ENCODE results near the gene AIP. TPM values are rescaled to one million over a fixed set of nuclear protein-coding genes. Genes with fewer than 3 reads are reported as not detected.
A peak's percentile ranks its signal among the peaks of the same experiment; 100 is the strongest.
"Not testable (repeated sequence)": the region's sequence is repeated elsewhere in the genome, so short reads cannot be mapped to it uniquely, and the experiment has no call there.

AIP gene
- total RNA-seq, 1 experiment from 2014 or later: 39.8 TPM

DNA sequence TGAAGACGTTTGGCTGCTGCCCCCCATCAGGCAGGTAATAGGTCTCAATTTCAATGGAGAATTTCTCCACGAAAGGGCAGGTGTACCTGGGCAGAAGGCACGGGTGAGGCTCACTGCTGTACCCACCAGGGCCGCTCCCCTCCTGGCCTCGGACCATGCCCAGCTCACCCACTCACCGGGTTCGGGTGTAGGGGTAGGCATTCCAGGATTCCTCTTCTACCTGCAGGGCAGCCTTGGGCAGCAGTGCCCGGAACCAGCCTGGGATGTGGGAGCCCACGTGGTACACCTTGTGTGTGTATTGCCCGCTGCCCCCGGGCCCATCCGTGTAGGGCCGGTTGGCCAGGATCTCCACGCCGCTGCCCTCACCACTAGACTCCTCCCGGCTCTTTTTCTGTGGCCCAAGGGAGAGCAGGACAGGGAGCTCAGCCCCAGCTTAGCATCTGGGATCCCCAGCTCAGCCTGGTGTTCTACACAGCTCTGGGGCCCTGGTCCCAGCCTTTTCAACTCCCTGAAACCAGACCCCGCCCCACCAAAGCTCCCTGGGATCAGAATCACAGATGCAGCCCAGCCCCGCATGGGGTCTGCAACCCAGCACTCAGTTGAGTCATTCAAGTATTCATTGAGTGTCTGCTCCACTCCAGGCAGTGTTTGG, 19.6 kb downstream of the AIP start:
- Histone ChIP-seq H3K36me3 (no peaks in the 10 kb centered on the region), H3K4me1 (no peaks in the 10 kb centered on the region), H3K9me3 (replicated peaks) (no peaks in the 10 kb centered on the region), H3K4me3 (no peak overlapping the region), H3K27me3 (no peaks in the 10 kb centered on the region), H3K27ac (no peak overlapping the region)
- no peak for DNase-seq

DNA sequence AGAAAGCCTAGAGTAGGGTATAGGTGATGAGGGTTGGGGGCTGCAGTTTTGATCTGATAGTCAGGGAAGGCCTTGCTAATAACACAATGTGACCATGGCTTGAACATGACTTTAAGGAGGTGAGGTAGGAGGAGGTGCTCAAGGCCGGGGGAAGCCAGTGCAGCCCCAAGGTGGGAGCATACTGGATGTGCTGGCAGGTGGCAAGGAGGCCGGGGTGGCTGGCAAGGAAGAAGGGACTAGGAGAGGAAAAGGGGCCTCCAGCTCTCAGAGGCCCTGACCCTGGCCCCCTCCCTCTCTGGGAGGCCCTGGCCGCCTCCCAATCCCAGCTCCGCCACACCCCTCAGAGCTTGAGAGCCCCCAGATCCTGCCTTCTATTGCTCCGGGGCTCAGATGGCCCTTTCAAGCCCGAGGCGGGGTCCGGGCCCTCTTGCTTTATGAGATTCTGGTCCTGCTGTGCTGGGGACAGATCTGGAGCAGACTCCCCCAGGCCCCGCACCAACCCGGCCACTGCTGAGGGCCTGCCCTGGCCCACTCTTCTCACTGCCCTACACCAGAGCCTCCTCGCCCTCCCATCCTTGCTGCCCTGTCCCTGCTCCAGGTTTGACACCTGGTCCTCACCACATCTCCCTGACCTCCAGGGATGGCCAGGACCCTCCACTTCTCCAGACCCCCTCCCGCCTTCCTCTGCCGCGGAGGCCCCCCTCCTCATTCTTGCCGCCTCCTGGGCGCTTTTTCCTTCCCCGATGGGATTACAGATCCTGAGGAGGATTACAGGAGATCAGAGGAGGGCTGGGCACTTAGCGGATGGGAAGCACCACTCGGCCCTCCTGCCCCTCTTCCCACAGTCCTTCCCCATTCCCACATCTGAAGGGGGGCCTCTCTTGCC, 20.5 kb downstream of the AIP start:
- no peak for DNase-seq
- no peaks in the 10 kb centered on the region for H3K36me3 ChIP-seq
- H3K9me3 ChIP-seq (replicated peaks): no peaks in the 10 kb centered on the region
- H3K4me1 ChIP-seq: no peaks in the 10 kb centered on the region
- H3K27ac ChIP-seq: no peak overlapping the region
- peak overlapping the region; percentile 62 for H3K4me3 ChIP-seq
- H3K27me3 ChIP-seq: no peaks in the 10 kb centered on the region

DNA sequence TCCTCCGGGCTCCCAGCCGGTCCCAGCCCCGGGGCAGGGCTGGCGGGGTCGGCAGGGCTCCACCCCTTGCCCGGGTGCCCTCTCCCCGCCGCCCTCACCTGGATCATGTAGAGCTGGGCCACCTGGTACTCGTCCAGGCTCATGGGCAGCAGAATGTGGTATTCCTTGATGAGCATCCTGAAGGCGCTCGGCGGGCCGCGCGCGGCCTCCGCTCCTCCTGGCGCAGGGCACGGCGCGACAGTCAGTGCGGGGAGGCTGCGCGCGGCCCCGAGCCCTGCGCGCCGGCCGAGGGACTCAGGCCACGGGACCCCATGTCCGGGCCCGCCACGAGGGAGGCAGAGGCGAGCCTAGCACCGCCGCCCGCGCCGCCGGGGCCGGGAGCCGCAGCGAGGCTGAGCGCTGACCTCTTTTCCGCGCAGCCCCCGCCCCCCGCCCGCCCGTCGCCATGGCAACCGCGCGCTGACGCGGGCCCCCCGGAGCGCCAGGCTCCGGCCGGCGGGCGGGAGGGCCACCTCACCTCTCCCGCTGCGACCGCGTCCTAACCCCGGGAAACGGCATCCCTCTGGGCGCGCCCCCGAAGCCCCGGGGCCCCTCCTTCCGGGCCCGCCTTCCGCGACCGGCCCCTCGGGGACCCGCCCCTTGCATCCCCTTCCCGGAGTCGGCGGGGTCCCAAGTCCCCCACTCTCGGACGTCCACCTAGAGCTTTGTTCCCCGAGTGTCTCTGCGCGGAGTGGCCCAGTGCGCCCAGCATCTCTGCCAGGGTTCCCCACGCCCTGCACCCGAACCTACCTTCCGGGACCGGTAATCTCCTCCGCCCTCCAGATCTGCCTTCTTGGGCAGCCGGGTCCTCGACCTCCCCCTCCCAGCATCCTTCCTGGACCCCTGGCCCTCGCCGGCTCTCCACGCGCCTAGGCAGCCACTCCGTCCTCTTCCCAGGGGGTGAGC, 21.5 kb downstream of the AIP start:
- no peaks in the 10 kb centered on the region for H3K36me3 ChIP-seq
- H3K27ac ChIP-seq: no peak overlapping the region
- H3K9me3 ChIP-seq (replicated peaks): no peaks in the 10 kb centered on the region
- peak in 1 of 2 experiments; percentile 23 for DNase-seq
- no peaks in the 10 kb centered on the region for H3K4me1 ChIP-seq
- H3K4me3 ChIP-seq: peak overlapping the region; percentile 62
- H3K27me3 ChIP-seq: no peaks in the 10 kb centered on the region

DNA sequence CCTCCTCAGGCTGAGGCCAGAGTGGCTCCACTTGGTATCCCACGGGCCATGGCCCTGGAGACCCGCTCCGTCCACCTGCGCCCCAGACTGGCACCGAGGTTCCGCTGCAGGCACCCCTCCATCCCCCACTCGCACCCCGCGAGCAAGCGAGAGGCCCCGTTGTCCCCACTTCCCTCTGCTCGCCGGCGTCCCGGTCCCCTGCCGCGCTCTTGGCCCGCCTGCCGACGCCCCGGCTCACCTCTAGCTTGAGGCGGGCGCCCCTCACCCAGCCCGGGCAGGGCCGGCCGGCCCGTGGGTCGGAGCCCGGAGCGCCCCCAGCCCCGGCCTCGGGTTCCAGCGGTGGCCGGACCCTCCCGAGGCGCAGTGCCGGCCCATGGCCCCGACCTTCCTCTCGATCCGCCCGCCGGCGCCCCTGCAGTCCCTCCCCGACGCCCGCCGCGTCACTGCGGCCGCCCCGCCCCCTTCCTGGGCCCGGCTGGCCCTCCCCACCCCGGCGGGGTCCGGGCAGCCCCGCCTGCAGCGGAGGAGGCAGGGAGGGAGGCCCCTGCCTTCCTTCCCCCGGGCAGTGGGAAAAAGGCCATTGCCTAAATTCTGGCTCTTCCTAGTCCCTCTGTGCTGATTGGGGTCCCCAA, 22.2 kb downstream of the AIP start, which contains the start of gene PITPNM1:
Gene PITPNM1 (minus strand): TSS at position 414 of the 632 bp plus-strand sequence. CDS start 1,183 bp downstream, outside the sequence.
- no peak within 1 kb of the TSS for H3K27ac ChIP-seq
- no peaks in the 10 kb centered on the region for H3K27me3 ChIP-seq
- peak within 1 kb of the TSS; percentile 62 for H3K4me3 ChIP-seq
- H3K9me3 ChIP-seq (replicated peaks): no peaks in the 10 kb centered on the region
- peak; percentile 37 to 54 for DNase-seq
- no peaks in the 10 kb centered on the region for H3K4me1 ChIP-seq
- no peaks in the 10 kb centered on the region for H3K36me3 ChIP-seq

DNA sequence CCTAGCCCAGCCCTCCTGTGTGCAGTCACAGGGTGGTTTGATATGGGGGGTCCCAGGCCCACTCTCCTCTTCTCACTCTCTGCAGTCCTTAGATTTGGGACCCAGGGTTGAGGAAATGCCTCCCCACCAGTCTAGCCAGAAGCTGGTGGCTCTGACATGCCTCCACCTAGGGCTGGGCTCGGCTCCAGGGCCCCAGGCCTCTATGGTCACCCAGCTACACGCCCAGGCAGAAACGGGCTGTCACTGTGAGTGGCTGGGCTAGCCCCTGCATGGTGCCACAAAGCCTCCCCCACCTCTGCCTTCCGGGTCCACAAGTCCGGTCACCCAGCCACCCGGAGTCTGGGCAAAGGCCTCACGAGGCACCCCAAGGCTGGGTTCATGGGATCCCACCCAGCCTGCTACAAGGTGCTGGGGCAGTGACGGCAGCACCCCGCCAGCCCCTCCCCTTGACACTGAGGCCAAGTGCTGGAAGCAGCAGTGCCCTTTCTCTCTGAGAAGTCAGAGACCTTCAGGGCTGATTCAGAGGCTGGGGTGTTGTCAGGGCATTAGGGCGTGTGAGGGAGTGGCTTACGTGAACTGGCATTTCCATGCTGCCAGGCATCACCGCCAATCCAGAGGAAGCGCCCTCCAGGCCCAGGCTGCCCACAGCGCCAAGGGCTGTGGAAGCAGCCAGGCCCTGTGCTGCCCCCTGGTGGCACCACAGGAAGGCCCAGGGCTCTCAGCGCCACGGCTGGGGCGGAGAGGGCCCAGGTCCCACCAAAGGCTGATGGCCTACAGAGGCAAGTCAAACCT, 23.0 kb downstream of the AIP start:
- H3K9me3 ChIP-seq (replicated peaks): no peaks in the 10 kb centered on the region
- DNase-seq: peak; percentile 68 to 80
- H3K4me3 ChIP-seq: peak overlapping the region; percentile 62
- no peak overlapping the region for H3K27ac ChIP-seq
- no peaks in the 10 kb centered on the region for H3K4me1 ChIP-seq
- no peaks in the 10 kb centered on the region for H3K27me3 ChIP-seq
- no peaks in the 10 kb centered on the region for H3K36me3 ChIP-seq

DNA sequence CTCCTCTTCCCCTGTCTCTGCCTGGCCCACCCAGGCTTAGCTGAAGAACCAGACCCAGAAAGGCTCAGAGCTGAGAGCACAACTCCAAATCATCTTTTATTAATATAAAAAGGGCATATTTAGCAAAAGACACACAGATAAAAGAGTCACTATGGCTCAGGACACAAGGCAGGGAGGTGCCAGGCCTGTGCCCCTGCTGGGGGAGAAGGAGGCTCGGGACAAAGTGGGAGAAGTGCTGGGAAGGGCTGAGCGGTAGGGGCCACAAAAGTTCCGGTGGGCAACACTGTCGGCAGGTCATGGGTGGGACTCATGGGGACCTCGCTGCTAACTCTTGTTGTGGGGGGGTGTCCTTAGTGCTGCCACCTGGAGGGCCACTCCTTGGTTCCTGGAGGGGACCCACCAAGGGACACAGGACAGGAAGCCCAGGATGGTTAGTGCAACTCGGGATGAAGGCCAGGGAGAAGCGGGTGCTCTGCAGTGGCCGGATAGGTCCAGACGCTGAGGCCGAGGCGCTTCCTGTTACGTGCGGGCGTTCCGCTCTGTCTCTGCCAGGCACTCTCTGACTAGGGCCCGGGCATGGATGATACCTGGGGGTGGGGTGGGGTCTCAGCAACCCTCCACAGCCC, 23.7 kb downstream of the AIP start:
- H3K27me3 ChIP-seq: no peaks in the 10 kb centered on the region
- DNase-seq: no peak
- no peaks in the 10 kb centered on the region for H3K9me3 ChIP-seq (replicated peaks)
- no peaks in the 10 kb centered on the region for H3K4me1 ChIP-seq
- no peaks in the 10 kb centered on the region for H3K36me3 ChIP-seq
- no peak overlapping the region for H3K27ac ChIP-seq
- no peak overlapping the region for H3K4me3 ChIP-seq

DNA sequence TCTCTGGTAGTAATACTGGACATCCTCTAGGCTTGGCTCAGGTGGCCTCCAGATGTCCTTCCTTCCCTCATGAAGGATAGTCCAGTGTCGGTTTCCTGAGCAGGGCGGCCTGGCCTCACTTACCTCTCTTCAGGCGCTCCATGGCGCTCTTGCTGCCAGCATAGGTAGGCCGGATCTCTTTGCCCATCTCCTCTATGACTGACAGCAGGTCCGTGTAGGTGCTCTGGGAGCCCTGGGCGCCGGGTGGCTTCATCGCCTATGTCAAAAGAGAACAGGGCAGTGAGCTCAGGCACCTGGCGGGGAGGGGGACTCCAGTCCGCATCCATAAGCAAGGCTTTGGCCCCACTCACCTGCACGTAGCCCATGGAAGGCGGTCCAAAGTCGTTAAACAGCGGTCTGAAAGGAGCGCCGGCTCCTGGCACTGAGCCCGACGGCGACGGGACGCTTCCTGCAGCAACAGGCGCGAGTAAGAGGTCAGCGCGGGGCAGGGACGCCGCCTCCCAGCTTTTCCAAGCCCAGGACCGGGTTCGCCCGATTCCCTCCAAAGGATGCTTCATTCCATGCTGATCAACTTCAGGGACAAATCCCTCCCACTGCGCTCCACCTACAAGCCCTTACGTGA, 24.5 kb downstream of the AIP start:
- Histone ChIP-seq H3K9me3 (replicated peaks) (no peaks in the 10 kb centered on the region), H3K4me1 (no peaks in the 10 kb centered on the region), H3K27me3 (no peaks in the 10 kb centered on the region), H3K4me3 (peak overlapping the region; percentile 91), H3K27ac (no peak overlapping the region; the same call in 1 of the 2 replicates), H3K36me3 (no peaks in the 10 kb centered on the region)
- DNase-seq: no peak

DNA sequence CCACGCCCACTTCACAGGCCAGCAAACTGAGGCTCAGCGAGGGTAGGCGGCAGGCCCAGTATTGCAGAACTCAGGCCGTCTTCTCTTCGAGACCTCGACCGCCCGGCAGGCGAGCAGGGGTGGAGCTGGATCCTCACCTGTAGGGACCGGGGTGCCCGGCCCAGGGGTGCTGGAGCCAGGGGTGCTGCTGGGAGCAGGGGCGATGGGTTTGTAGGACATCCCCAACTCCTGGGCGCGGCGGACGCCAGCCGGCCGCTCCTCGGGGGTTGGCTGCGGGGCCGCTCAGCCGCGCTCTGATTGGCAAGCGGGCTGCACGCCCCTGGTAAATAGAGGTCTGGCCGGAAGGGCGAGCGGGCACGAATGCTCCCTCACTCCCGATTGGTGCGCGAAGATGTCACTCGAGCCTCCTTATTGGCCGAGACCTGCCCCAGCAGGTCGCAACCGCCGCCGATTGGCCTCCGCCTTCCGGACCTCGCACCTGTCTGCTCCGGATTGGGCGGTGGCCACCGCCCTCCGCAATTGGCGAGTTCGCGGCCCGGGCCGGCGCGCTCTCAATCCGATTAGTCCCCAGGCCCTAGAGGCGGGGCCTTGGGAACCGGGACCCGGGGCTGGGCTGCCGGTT, 25.1 kb downstream of the AIP start, which contains the start of gene CDK2AP2:
Gene CDK2AP2 (minus strand): TSS at position 299 of the 622 bp plus-strand sequence. CDS start 80 bp downstream, at position 219.
- no peaks in the 10 kb centered on the region for H3K9me3 ChIP-seq (replicated peaks)
- no peaks in the 10 kb centered on the region for H3K27me3 ChIP-seq
- H3K27ac ChIP-seq: peak within 1 kb of the TSS; percentile 68
- DNase-seq: peak; percentile 99
- H3K4me3 ChIP-seq: peak within 1 kb of the TSS; percentile 91
- H3K36me3 ChIP-seq: no peaks in the 10 kb centered on the region
- no peaks in the 10 kb centered on the region for H3K4me1 ChIP-seq

DNA sequence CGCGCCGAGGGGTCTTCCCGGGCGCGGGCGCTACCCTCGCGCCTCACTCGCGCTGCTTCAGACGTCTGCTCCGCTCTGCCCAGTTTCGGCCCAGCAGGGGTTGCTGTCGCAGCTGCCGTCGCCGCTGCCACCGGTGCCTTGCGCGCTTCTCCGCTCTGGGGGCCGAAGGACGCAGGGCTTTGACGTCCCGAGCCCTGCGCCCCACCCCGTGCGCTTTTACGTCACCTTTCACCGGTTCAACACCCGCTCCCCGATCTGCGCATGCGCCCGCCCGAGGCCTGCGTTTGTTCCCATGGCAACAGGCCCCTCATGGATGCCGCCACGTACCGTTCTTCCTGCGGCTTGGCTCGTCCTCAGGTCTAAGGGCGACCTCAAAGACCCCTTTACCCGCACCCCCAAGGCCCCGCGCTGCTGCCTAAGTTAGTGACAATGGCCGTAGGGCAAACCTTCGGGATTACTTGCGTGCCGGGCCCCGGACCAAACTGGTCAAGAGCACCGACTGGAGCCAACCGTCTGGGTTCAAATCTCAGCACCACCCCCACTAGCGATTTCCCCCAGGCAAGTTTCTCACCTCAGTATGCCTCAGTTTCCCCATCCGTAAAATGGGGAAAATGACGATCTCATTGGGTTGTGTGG, 25.8 kb downstream of the AIP start:
- Histone ChIP-seq H3K36me3 (no peaks in the 10 kb centered on the region), H3K4me1 (no peaks in the 10 kb centered on the region), H3K9me3 (replicated peaks) (no peaks in the 10 kb centered on the region), H3K4me3 (peak overlapping the region; percentile 91), H3K27ac (peak overlapping the region; percentile 68), H3K27me3 (no peaks in the 10 kb centered on the region)
- peak; percentile 97 for DNase-seq

DNA sequence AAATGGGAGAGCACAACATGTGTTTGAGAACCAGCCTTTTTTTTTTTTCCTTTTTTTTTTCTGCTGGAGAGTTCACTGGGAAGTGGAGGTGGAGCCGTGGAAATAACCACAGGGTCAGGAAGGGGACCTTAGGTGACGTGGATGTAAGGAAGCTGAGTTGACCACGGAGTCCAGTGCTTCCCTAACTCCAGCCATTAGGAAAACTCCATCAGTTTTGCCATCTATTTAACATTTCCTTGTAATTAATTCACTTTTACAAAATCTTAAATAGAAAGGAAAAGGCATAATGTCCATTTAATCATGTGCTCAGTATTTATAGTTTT, 27.2 kb downstream of the AIP start:
- H3K27ac ChIP-seq: no peak overlapping the region
- H3K4me1 ChIP-seq: no peaks in the 10 kb centered on the region
- H3K36me3 ChIP-seq: no peaks in the 10 kb centered on the region
- H3K9me3 ChIP-seq (replicated peaks): no peaks in the 10 kb centered on the region
- 0 out of 2 replicates have a peak, but pooled peaks cover under 1% of the 10 kb centered on the region for H3K27me3 ChIP-seq
- no peak overlapping the region for H3K4me3 ChIP-seq
- no peak for DNase-seq

DNA sequence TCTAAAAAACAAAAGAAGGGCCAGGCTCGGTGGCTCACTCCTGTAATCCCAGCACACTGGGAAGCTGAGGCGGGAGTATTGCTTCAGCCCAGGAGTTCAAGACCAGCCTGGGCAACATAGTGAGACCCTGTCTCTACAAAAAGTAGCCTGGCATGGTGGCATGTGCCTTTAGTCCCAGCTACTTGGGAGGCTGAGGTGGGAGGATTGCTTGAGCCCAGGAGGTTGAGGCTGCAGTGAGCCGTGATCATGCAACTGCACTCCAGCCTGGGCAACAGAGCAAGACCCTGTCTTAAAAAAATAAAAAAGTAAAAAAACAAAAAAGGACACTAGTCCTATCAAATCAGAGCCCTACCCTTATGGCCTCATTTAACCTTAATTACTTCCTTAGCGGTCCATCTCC, 28.7 kb downstream of the AIP start:
- H3K27me3 ChIP-seq: peaks cover 11% of the 10 kb centered on the region; the same call in 1 of the 2 replicates
- H3K27ac ChIP-seq; H3K4me1 ChIP-seq; H3K9me3 ChIP-seq (replicated peaks); DNase-seq; H3K36me3 ChIP-seq; H3K4me3 ChIP-seq: not testable (repeated sequence)

DNA sequence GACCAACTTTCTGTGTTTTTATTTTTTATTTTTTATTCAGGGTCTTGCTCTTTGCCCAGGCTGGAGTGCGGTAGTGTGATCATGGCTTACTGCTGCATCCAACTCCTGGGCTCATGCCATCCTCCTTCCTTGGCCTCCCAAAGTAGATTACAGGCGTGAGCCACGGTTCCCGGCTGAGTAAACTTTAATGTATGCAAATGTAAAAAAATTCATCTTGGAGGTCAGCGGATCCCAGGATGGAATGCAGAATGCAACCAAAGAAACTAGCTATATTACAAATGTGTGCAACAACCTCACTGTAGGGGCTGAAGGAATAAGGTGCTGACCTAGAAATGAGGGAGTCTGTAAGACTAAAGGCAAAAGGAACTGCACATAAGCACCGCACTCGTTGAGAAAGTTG, 31.3 kb downstream of the AIP start:
- Histone ChIP-seq H3K27ac (no peak overlapping the region), H3K4me3 (no peak overlapping the region), H3K36me3 (no peaks in the 10 kb centered on the region), H3K27me3 (peaks cover 11% of the 10 kb centered on the region; the same call in 1 of the 2 replicates), H3K4me1 (no peaks in the 10 kb centered on the region), H3K9me3 (replicated peaks) (no peaks in the 10 kb centered on the region)
- DNase-seq: no peak
